Stimulated activated memory B cell treated with anti-CD40 and anti-IgM and Interleukin-4, amounts not matched to agents 10 μg/mL and 1 μg/mL and 100 μg/mL, for 72 hours (primary cell): ENCODE results near the gene SPACA4.

Experiments used
- ATAC-seq: fragments of 150-1000 bp; cut with Tn5 transposase; 2 replicates; pipeline ENCODE4 v1.10.0; 2021
- H3K27ac Mint-ChIP-seq: one replicate; pipeline ENCODE4 v1.8.0; 2022; ENCODE audit warnings: mild to moderate bottlenecking, mixed read lengths
- H3K27me3 Mint-ChIP-seq: one replicate; pipeline ENCODE4 v1.8.0; 2022; ENCODE audit warnings: mixed read lengths
- H3K36me3 Mint-ChIP-seq: one replicate; pipeline ENCODE4 v1.8.0; 2022; ENCODE audit warnings: mixed read lengths
- H3K4me1 Mint-ChIP-seq: one replicate; pipeline ENCODE4 v1.8.0; 2022; ENCODE audit warnings: mixed read lengths
- H3K4me3 Mint-ChIP-seq: one replicate; pipeline ENCODE4 v1.8.0; 2022; ENCODE audit warnings: mild to moderate bottlenecking, moderate library complexity, mixed read lengths
- H3K9me3 Mint-ChIP-seq: one replicate; pipeline ENCODE4 v1.8.0; 2022; ENCODE audit warnings: mixed read lengths

The SPACA4 gene

DNA sequence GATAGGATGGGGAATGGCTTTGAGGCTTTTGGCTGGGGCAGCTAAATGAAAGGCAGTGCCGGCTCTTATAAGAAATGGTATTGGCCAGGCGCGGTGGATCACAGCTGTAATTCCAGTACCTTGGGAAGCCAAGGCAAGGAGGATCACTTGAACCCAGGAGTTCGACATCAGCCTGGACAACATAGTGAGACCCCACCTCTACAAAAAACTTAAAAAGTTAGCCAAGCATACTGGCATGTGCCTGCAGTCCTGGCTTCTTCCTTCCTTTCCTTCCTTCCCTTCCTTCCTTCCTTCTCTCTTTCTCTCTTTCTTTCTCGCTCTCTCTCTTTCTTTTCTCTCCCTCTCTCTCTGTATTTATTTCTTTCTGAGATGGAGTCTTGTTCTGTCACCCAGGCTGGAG is 36.3 kb downstream of the SPACA4 start:
- Mint-ChIP-seq H3K27ac (no peak overlapping the region), H3K27me3 (no peaks in the 10 kb centered on the region), H3K9me3 (peaks cover 4% of the 10 kb centered on the region), H3K4me3 (no peak overlapping the region), H3K36me3 (peaks cover 7% of the 10 kb centered on the region), H3K4me1 (peaks cover 55% of the 10 kb centered on the region)
- ATAC-seq: no peak

DNA sequence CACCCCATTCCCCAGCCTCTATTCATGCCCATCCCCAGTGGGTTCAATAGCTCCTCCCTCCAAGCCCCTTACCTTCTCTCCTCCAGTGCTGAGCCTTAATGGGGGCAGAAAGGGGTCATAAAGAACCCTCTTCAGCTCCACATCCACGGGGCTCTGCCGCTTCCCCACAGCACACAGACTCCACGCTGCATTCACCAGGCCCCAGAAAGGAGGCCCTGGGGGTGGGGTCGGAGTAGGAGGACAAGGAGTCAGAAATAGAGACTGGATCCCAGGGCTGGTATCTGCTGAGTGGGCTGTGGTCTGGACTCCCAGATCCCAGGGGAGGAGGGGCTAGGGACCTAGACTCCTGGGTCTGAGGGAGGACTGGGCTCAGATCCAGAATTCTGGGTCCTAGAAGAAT is 37.8 kb downstream of the SPACA4 start:
- Mint-ChIP-seq H3K4me3 (no peak overlapping the region), H3K4me1 (peaks cover 48% of the 10 kb centered on the region), H3K27ac (peak overlapping the region; percentile 83), H3K27me3 (no peaks in the 10 kb centered on the region), H3K9me3 (no peaks in the 10 kb centered on the region), H3K36me3 (no peaks in the 10 kb centered on the region)
- no peak for ATAC-seq

DNA sequence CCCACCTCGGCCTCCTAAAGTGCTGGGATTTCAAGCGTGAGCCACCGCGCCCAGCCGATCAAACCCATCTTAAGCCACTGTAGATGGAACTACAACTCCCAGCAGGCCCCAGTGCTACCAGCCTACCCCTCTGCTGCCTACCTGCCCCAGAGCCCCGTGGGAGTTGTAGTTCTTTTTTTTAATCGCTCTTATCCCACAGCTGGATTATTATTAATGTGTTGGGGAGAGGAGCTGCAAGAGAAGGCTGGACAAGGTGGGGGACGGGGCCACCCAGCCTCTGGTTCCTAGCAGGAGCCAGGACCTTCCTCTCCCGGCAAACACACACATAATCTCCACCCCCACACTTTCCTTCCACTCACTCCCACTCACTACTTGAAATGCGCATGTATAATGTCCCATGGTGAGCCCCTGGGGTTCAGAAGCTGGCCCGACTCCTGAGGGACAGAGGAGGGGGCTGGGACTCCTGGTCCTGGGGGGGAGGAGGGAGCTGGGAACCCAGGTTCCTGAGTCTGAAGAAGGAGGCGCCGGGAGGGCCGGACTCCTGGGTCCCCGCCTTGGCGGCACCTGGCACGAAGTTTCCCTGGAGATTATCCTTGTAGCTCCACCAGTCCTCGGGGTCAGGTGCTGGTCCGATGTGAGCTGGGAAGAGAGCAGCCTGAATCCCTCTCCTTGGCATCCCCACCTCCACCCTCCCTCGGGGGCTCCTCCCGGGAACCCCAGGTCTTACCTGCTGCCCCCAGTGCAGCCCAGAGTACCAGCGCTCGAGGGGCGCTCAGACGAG is 38.5 kb downstream of the SPACA4 start:
- peak overlapping the region; percentile 95 for H3K4me3 Mint-ChIP-seq
- no peaks in the 10 kb centered on the region for H3K9me3 Mint-ChIP-seq
- ATAC-seq: peak; percentile 83
- H3K27me3 Mint-ChIP-seq: no peaks in the 10 kb centered on the region
- no peaks in the 10 kb centered on the region for H3K36me3 Mint-ChIP-seq
- peaks cover 45% of the 10 kb centered on the region for H3K4me1 Mint-ChIP-seq
- H3K27ac Mint-ChIP-seq: peak overlapping the region; percentile 83

DNA sequence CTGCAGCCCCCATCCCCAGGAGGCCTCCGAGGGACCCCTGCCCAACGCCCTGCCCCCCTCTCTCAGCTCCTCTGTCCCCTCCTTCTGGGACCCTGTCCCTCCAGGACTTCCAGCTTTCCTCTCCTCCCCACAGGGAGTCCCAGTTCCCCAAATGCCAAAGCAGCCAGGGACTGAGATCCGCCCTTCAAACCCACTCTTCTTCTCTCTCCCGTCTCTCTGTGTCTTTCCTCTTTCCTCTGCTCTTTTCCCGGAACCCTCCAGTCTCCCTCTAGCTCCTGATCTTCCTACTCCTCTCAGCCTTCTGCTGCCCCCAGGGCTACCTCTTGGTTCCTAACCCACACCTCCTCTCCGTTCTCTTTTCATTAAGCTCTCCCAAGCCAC is 39.1 kb downstream of the SPACA4 start:
- no peaks in the 10 kb centered on the region for H3K27me3 Mint-ChIP-seq
- H3K27ac Mint-ChIP-seq: peak overlapping the region; percentile 83
- no peak for ATAC-seq
- H3K9me3 Mint-ChIP-seq: no peaks in the 10 kb centered on the region
- no peaks in the 10 kb centered on the region for H3K36me3 Mint-ChIP-seq
- H3K4me3 Mint-ChIP-seq: peak overlapping the region; percentile 95
- H3K4me1 Mint-ChIP-seq: peaks cover 45% of the 10 kb centered on the region

DNA sequence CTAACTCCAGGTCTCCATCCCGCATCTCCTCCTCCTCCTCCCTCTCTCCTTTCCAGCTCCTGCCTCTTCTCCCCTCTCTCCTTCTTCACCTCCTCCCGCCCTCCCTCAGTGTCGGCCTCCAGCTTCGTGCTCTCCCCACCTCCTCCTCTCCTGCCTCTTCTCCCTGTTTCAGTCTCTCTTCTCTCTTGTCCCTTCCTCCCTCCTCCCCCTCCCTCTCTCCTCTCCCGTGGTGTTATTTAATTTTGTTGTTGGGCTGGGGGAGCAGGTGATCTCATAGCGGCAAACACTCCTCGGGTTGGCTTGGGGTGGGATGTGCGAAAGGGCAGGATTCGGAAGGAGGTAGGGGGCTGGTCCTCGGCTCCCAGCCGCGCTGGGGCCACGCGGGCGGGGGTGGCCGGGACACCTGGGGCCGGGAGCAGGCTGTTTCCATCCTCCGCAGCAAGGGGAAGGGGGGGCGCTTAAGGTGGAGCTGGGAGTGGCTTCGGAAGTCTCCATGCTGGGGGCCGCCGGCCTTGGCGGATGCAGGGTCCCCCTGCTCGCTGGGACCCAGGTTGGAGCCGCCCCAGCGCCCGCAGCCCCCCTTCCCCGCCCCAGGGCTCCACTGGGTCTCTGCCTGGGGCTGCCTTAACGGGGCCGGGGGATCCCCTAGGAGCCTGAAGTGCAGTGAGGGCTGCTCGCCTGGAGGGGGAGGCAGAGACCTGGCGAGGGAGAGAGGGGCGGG is 39.6 kb downstream of the SPACA4 start, which contains the start of gene CA11:
TSS of gene CA11 (minus strand) at position 187 of the 721 bp plus-strand sequence. CDS start 555 bp downstream, outside the sequence.
- Mint-ChIP-seq H3K27ac (peak within 1 kb of the TSS; percentile 83), H3K4me1 (peaks cover 45% of the 10 kb centered on the region), H3K9me3 (no peaks in the 10 kb centered on the region), H3K36me3 (no peaks in the 10 kb centered on the region), H3K4me3 (peak within 1 kb of the TSS; percentile 95), H3K27me3 (no peaks in the 10 kb centered on the region)
- peak; percentile 92 for ATAC-seq

DNA sequence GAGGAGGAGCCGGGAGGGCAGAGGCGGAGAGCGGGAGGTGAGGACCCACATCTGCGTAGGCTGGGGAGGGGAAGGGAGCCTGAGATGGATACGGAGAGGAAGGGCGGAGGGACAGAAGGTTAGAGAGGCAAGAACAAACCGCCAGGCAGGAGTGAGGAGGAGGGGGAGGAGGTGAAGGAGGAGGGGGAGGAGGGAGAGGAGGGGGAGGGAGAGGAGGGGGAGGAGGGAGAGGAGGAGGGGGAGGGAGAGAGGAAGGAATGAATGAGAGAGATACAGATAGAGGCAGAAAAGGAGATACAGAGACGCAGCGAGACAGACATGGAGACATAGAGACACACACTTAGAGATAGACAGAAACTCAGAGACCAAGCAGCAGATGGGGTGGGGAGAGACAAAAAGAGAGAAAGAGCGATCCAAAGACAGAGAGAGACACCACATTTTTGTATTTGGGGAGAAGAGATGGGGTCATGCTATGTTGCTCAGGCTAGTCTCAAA is 40.2 kb downstream of the SPACA4 start:
- Mint-ChIP-seq H3K9me3 (no peaks in the 10 kb centered on the region), H3K36me3 (no peaks in the 10 kb centered on the region), H3K4me3 (peak overlapping the region; percentile 95), H3K27ac (peak overlapping the region; percentile 83), H3K27me3 (no peaks in the 10 kb centered on the region), H3K4me1 (peaks cover 45% of the 10 kb centered on the region)
- ATAC-seq: no peak

DNA sequence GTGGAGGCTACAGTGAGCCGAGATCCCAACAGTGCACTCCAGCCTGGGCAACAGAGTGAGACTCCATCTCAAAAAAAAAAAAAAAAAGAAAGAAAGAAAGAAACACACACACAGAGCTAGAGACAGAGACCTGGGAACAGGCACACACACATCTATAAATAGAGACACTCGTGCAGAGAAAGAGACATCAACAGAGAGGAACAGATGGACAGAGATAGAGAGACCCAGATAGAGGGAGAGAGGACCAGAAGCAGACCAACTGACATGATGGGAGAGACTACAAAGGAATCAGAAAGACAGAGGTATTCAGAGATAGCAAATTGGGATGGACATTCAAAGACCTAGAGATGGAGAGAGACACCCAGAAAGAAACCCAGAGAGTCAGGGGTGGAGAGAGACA is 41.6 kb downstream of the SPACA4 start:
- H3K36me3 Mint-ChIP-seq: no peaks in the 10 kb centered on the region
- H3K27ac Mint-ChIP-seq: peak overlapping the region; percentile 11
- H3K4me1 Mint-ChIP-seq: peaks cover 45% of the 10 kb centered on the region

DNA sequence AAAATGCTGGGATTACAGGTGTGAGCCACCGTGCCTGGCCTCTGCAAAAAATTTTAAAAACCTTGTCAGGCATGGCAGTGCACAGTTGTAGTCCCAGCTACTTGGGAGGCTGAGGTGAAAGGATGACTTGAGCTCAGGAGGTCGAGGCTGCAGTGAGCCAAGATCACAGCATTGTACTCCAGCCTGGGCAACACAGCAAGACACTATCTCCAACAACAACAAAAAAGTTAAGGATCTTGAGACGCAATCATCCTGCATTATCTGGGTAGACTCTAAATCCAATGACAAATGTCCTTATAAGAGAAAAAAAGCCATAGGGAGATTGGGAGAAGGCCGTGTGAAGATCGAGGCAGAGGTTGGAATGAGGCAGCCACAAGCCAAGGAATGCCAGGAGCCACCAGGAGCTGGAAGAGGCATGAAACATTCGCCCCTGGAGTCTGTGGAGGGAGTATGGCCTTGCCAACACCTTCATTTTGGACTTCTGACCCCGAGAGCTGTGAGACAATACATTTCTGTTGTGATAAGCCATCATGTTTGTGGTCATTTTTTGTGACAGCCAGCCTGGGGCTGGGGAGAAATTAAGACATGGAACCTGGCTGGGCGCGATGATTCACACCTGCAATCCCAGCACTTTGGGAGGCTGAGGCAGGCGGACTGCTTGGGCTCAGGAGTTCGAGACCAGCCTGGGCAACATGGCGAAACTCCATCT is 44.6 kb downstream of the SPACA4 start:
- Mint-ChIP-seq H3K27me3 (no peaks in the 10 kb centered on the region), H3K9me3 (no peaks in the 10 kb centered on the region), H3K27ac (no peak overlapping the region), H3K4me1 (peaks cover 24% of the 10 kb centered on the region), H3K4me3 (no peak overlapping the region), H3K36me3 (no peaks in the 10 kb centered on the region)
- no peak for ATAC-seq

More for the DNA sequence above, 41.6 kb downstream of the SPACA4 start:
- no peaks in the 10 kb centered on the region for H3K9me3 Mint-ChIP-seq
- H3K27me3 Mint-ChIP-seq: no peaks in the 10 kb centered on the region
- no peak for ATAC-seq
- no peak overlapping the region for H3K4me3 Mint-ChIP-seq

DNA sequence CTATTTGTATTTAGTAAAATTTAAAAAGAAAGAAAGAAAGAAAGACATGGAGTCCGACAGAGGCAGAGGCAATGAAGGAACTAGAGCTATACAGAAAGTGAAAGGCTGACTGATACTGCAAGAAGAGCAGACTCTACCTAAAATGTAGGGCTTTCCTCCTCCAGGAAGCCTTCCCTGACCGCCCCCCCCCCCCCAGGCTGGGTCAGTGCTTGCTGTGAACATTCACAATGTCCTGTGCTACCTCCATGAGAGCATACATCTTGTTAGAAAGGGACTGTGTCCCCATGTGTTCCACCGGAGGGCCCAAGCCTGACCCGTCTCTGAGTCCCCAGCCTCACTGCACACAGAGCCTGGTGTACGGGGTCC is 45.1 kb downstream of the SPACA4 start:
- Mint-ChIP-seq H3K27ac (peak overlapping the region; percentile 4), H3K36me3 (no peaks in the 10 kb centered on the region), H3K4me1 (peaks cover 18% of the 10 kb centered on the region), H3K9me3 (no peaks in the 10 kb centered on the region), H3K27me3 (no peaks in the 10 kb centered on the region), H3K4me3 (no peak overlapping the region)
- no peak for ATAC-seq

DNA sequence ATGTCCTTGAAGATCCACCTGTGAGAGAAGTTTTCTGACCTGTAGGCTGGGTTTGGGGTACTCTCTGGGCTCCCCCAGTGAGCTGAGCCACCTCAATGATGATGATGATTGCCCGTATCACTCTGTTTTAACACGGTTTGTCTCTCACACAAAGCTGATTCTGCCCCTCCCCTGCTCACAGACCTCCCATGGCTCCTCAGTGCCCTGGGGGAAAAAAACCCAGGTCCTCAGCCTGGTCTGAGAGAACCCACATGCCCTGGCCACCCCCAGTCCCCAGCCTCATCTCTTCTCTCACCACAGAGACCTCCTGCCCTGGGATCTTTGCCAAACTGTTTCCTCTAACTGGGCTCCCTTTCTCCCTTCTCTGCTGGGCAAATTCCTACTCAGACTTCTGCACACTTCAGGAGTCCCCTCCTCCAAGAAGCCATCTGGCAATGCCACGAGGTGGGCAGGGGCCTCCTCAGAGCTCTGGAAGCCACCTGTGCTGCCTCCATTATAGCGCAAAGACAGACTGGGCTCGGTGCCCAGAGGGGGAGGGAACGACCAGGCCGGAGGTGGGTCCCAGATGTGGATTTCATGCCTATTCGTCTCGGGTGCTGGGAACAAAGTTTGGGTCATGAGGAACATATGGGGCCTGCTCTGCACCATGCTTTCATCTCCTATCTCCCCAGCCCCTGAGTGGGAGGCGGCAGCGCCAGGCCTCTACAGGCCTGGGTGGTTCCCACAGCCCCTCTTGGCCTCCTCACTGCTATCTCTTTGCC is 47.9 kb downstream of the SPACA4 start:
- H3K36me3 Mint-ChIP-seq: no peaks in the 10 kb centered on the region
- H3K9me3 Mint-ChIP-seq: no peaks in the 10 kb centered on the region
- H3K27me3 Mint-ChIP-seq: no peaks in the 10 kb centered on the region
- peaks cover 3% of the 10 kb centered on the region for H3K4me1 Mint-ChIP-seq
- H3K4me3 Mint-ChIP-seq: no peak overlapping the region
- ATAC-seq: no peak
- H3K27ac Mint-ChIP-seq: peak overlapping the region; percentile 38

DNA sequence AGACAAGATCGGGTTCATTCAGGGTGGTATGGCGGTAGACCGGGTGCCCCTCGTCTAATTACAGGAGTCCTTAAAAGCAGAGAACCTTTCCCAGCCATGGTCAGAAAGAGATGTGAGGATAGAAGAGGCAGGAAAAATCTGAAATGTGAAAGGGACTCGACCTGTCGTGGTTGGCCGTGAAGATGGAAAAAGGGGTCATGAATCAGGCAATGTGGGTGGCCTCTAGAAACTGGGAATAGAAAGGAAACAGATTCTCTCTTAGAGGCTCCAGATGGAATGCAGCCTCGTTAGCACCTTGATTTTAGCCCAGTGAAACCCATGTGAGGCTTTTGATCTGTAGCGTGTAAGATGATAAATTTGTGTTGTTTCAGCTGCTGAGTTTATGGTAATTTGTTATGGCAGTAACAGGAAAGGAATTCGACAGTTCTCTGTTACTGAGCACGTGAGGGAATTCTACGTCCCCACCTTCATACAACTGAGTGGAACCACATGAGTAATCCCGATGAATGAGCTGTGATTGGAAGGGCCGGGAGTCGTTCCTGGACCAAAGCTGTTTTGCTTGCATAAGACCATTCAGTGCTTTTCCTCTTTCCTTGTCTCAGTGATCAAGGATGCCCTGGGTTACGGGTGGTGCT is 50.4 kb downstream of the SPACA4 start:
- no peak for ATAC-seq
- H3K36me3 Mint-ChIP-seq: no peaks in the 10 kb centered on the region
- peaks cover 10% of the 10 kb centered on the region for H3K4me1 Mint-ChIP-seq
- peak overlapping the region; percentile 9 for H3K27ac Mint-ChIP-seq
- no peaks in the 10 kb centered on the region for H3K27me3 Mint-ChIP-seq
- H3K9me3 Mint-ChIP-seq: no peaks in the 10 kb centered on the region
- H3K4me3 Mint-ChIP-seq: no peak overlapping the region
